Lung (tissue), 12 donors: ENCODE data around the gene PMM2. TPM values are rescaled to one million over a fixed set of nuclear protein-coding genes. Genes with fewer than 3 reads are reported as not detected.
A peak's percentile ranks its signal among the peaks of the same experiment; 100 is the strongest.
"Not testable (repeated sequence)": the region's sequence is repeated elsewhere in the genome, so short reads cannot be mapped to it uniquely, and the experiment has no call there.

Source experiments
- ATAC-seq: fragments of 200-7000 bp; cut with Tn5 transposase; one replicate; pipeline ENCODE4 v1.9.1; 2020; ENCODE audit warnings: moderate number of reproducible peaks; ENCODE audit not compliant: insufficient read depth, low FRiP score
- DNase-seq, 3 donors: peaks; one replicate each; pipeline ENCODE4 v3.0.0-alpha.2; 2013 to 2017
- H3K27ac ChIP-seq, 2 donors: one replicate each; pipeline ENCODE4 v1.5.1; 2013; ENCODE audit warnings: mild to moderate bottlenecking in 2 of 2, moderate library complexity in 2 of 2, control low read depth in 1 of 2, inconsistent platforms in 1 of 2, low read depth in 1 of 2, low read length in 1 of 2
- H3K27me3 ChIP-seq, 3 donors: one replicate each; pipeline ENCODE4 v1.5.1; 2013; ENCODE audit warnings: low read length in 2 of 3; ENCODE audit not compliant: control insufficient read depth in 3 of 3, insufficient read depth in 3 of 3
- H3K36me3 ChIP-seq, 4 donors: one replicate each; pipeline ENCODE4 v1.5.1; 2013; ENCODE audit warnings: low read length in 4 of 4, mild to moderate bottlenecking in 1 of 4, moderate library complexity in 1 of 4; ENCODE audit not compliant: control insufficient read depth in 4 of 4, insufficient read depth in 4 of 4
- H3K4me1 ChIP-seq, 5 donors: one replicate each; pipeline ENCODE4 v1.5.1; 2013; ENCODE audit warnings: low read length in 5 of 5, mild to moderate bottlenecking in 2 of 5, moderate library complexity in 1 of 5; ENCODE audit not compliant: control insufficient read depth in 5 of 5, insufficient read depth in 5 of 5
- H3K4me3 ChIP-seq: one replicate; pipeline ENCODE4 v1.5.1; 2013; ENCODE audit warnings: mild to moderate bottlenecking, control low read depth, moderate library complexity
- H3K9ac ChIP-seq, 2 donors: one replicate each; pipeline ENCODE4 v1.5.1; 2013; ENCODE audit warnings: low read length in 2 of 2, control low read depth in 1 of 2; ENCODE audit not compliant: insufficient read depth in 1 of 2
- H3K9me3 ChIP-seq, 4 donors: one replicate each; pipeline ENCODE4 v1.5.1; 2013; ENCODE audit warnings: low read length in 3 of 4, mild to moderate bottlenecking in 1 of 4, moderate library complexity in 1 of 4; ENCODE audit not compliant: control insufficient read depth in 4 of 4, insufficient read depth in 3 of 4
- WGBS, 2 donors: extraction: QIAGEN DNeasy Blood & Tissue Kit; methylation state at CpG; one replicate each; pipeline ENCODE4 v1.1.7; 2013; 5-methylcytosine and 5-hydroxymethylcytosine counted together
- polyA plus RNA-seq, 2 donors: library from polyadenylated mRNA; stranded (reverse); fragments of 200-250 nt; gene quantifications; one replicate each; pipeline ENCODE4 v1.2.1, GENCODE V29; 2013
- total RNA-seq, 2 donors: library from RNA; depleted of rRNA in 1 of 2; stranded (reverse); fragments of >200 nt in 1 of 2; gene quantifications; one replicate each; pipeline ENCODE4 v1.2.1, GENCODE V29; 2014 to 2021
- TF ChIP-seq, protein P1 (sequence below): IDR thresholded peaks from 2 replicates; pipeline ENCODE4 v1.5.1; 2012; ENCODE audit warnings: mild to moderate bottlenecking; ENCODE audit errors: control extremely low read depth, extremely low read depth
- donor health status: control.
- donor health status: control.
- donor health status: Bipolar disorder and iron deficiency.
- donor health status: healthy.
- donor health status: DM: yes; HTN: yes; CAD: no.

The PMM2 gene
- total and polyA plus RNA-seq, 4 donors = 27.1 to 40.0 (median 32.0) TPM

DNA sequence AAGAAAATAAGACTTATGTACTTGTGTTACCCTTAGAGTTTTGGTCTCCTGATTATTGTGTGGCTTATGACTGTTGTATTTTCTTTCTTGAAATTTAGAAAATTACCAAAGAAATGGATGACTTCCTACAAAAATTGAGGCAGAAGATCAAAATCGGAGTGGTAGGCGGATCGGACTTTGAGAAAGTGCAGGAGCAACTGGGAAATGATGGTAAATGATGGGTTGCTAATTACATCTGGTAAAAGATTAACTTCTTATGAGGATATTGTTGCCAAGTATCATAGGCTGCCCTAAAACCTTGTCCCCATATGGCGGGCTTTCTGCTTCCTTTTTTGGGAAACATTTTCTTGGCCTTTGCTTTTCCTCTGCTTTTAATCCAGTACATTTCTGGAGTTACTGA, 4.1 kb downstream of the PMM2 start:
- no peak for ATAC-seq
- WGBS, 2 donors = 95 to 96% methylated on average over 4 of the region's 4 CpGs
- no peak overlapping the region for H3K4me3 ChIP-seq
- TF ChIP-seq, protein P1, sequence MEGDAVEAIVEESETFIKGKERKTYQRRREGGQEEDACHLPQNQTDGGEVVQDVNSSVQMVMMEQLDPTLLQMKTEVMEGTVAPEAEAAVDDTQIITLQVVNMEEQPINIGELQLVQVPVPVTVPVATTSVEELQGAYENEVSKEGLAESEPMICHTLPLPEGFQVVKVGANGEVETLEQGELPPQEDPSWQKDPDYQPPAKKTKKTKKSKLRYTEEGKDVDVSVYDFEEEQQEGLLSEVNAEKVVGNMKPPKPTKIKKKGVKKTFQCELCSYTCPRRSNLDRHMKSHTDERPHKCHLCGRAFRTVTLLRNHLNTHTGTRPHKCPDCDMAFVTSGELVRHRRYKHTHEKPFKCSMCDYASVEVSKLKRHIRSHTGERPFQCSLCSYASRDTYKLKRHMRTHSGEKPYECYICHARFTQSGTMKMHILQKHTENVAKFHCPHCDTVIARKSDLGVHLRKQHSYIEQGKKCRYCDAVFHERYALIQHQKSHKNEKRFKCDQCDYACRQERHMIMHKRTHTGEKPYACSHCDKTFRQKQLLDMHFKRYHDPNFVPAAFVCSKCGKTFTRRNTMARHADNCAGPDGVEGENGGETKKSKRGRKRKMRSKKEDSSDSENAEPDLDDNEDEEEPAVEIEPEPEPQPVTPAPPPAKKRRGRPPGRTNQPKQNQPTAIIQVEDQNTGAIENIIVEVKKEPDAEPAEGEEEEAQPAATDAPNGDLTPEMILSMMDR = no peak
- H3K4me1 ChIP-seq = peaks cover 4 to 17% (median 9%) of the 10 kb centered on the region in 5 donors
- no peak overlapping the region for H3K27ac ChIP-seq
- no peaks in the 10 kb centered on the region for H3K27me3 ChIP-seq
- H3K9ac ChIP-seq = no peak overlapping the region
- no peak for DNase-seq
- H3K36me3 ChIP-seq = peaks cover 26 to 32% (median 28%) of the 10 kb centered on the region in 4 donors
- no peaks in the 10 kb centered on the region for H3K9me3 ChIP-seq

DNA sequence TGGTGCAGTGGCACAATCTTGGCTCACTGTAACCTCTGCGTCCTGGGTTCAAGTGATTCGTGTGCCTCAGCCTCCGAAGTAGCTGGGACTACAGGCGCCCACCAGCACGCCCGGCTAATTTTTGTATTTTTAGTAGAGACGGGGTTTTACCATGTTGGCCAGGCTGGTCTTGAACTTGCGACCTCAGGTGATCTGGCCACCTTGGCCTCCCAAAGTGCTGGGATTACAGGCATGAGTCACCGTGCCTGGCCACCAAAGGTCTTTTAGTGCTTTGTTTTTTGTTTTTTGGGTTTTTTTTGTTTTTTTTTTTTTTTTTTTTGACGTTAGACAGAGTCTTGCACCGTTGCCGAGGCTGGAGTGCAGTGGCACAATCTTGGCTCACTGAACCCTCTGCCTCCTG, 6.1 kb downstream of the PMM2 start:
- H3K27ac ChIP-seq, DNase-seq, H3K4me1 ChIP-seq, H3K27me3 ChIP-seq, ATAC-seq, H3K9me3 ChIP-seq, H3K9ac ChIP-seq, H3K4me3 ChIP-seq: not testable (repeated sequence)
- H3K36me3 ChIP-seq = peaks cover 38 to 47% (median 40%) of the 10 kb centered on the region in 4 donors
- 93 to 96% methylated on average over 12 of the region's 12 CpGs for WGBS, 2 donors

DNA sequence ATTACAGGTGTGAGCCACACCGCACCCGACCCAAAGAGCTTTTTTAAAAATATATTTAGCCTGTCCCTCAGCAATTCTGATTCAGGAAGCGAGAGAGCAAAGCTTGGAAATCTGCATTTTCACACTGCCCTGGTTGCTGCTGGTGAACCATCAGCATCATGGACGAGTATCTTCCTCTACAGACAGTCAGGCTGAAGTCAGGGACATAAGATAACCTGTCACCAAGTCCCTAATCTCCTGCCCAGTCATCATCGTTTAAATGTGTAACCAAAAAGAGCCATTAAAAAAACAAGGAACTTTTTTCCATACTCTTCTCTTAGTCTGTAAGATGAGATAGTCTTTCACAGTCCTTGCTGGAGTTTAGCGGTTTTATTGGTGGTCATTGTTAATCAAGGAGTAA, 6.7 kb downstream of the PMM2 start:
- Histone ChIP-seq H3K9ac (no peak overlapping the region), H3K4me3 (no peak overlapping the region), H3K9me3 (no peaks in the 10 kb centered on the region), H3K27me3 (no peaks in the 10 kb centered on the region), H3K36me3 (peaks cover 38 to 48% (median 43%) of the 10 kb centered on the region in 4 donors), H3K27ac (no peak overlapping the region), H3K4me1 (peaks cover 0 to 5% (median 2%) of the 10 kb centered on the region in 5 donors)
- ATAC-seq (no peak), DNase-seq (no peak)
- 93 to 98% methylated on average over 6 of the region's 6 CpGs for WGBS, 2 donors
- TF ChIP-seq, protein P1 = no peak

DNA sequence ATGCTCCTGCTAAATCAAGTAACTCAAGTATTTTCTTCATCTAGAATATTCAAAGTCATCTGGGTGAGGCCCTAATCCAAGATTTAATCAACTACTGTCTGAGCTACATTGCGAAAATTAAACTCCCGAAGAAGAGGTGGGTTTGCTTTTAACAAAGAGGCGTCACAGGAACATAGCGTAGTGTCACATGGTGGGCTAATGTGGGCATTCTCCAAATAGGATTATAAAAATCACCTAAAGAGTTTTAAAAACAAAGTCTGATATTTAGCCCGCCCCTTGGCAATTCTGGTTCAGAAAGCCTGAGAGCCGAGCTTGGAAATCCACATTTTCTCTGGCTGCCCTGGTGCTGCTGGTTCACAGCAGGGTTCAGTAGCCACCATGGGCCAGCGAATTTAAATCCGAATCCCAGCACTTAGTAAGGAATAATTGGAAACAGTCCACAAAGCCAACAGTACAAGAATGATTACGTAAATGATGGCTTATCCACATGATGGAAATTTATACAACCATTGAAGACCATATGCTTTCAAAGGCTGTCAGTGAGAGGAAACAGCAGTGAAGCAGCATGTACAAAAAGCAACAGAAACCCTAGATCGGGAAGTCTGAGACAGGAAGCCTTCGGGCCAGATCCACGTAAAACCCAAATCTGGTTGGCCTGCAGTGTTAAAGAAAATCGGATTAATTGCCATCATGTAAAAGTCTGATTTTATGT, 8.8 kb downstream of the PMM2 start:
- Histone ChIP-seq H3K4me1 (no peaks in the 10 kb centered on the region), H3K4me3 (no peak overlapping the region), H3K27ac (no peak overlapping the region), H3K36me3 (peaks cover 38 to 54% (median 48%) of the 10 kb centered on the region in 4 donors), H3K27me3 (no peaks in the 10 kb centered on the region), H3K9me3 (no peaks in the 10 kb centered on the region), H3K9ac (no peak overlapping the region)
- WGBS, 2 donors = 90 to 93% methylated on average over 13 of the region's 13 CpGs
- DNase-seq (peak in 1 of 3 donors; percentile 18), ATAC-seq (no peak)
- TF ChIP-seq, protein P1 = no peak
